HCT116 (cell line): Measurements from ENCODE around the gene EGFL7.

Experiments
- ELF1 ChIP-seq: IDR thresholded peaks from 2 replicates; pipeline ENCODE4 v1.6.1; 2012; ENCODE audit warnings: low read depth, borderline replicate concordance
- EZH2 ChIP-seq: fragments of 200-600 bp; sonication (generic); IDR thresholded peaks from 2 replicates; pipeline ENCODE4 v1.6.1; 2017; ENCODE audit warnings: antibody characterized with exemption, mixed run types
- EZH2phosphoT487 ChIP-seq: fragments of 200-600 bp; IDR thresholded peaks from 2 replicates; pipeline ENCODE4 v1.6.1; 2018; ENCODE audit warnings: antibody characterized with exemption, borderline replicate concordance
- POLR2A ChIP-seq: IDR thresholded peaks from 2 replicates; pipeline ENCODE4 v1.7.0; 2011; ENCODE audit warnings: borderline replicate concordance; ENCODE audit not compliant: insufficient read depth, insufficient read length; ENCODE audit errors: extremely low read depth
- POLR2AphosphoS5 ChIP-seq: IDR thresholded peaks from 2 replicates; pipeline ENCODE4 v1.6.1; 2011; ENCODE audit warnings: mild to moderate bottlenecking, low read depth, low read length, moderate library complexity
- RAD21 ChIP-seq: IDR thresholded peaks from 2 replicates; pipeline ENCODE4 v1.6.1; 2012; ENCODE audit warnings: low read depth, mild to moderate bottlenecking
- REST ChIP-seq: IDR thresholded peaks from 2 replicates; pipeline ENCODE4 v1.6.1; 2012; ENCODE audit warnings: low read depth
- YY1 ChIP-seq: IDR thresholded peaks from 2 replicates; pipeline ENCODE4 v1.6.1; 2011; ENCODE audit warnings: low read length, low read depth, moderate library complexity, mild to moderate bottlenecking; ENCODE audit not compliant: insufficient replicate concordance; ENCODE audit errors: extremely low read depth
- ZNF274 ChIP-seq: fragments of 200-500 bp; sonication (Bioruptor generic); IDR thresholded peaks from 2 replicates; pipeline ENCODE4 v1.6.1; 2014; ENCODE audit warnings: mild to moderate bottlenecking, low read depth, low read length, inconsistent platforms
- TF ChIP-seq, protein P1 (sequence below), 3 experiments: fragments of 200-600 bp in 1 of 3; sonication (generic) in 1 of 3; IDR thresholded peaks in 2 of 3; conservative IDR thresholded peaks in 1 of 3; 2 replicates each; pipeline ENCODE4 v1.5.1; 2012 to 2017; ENCODE audit warnings: low read depth in 2 of 3, low read length in 2 of 3, antibody characterized with exemption in 1 of 3, borderline replicate concordance in 1 of 3, control low read depth in 1 of 3, mild to moderate bottlenecking in 1 of 3, mixed read lengths in 1 of 3, mixed run types in 1 of 3, moderate library complexity in 1 of 3; ENCODE audit not compliant: insufficient read depth in 1 of 3
- TF ChIP-seq, protein P2 (sequence below): IDR thresholded peaks from 2 replicates; pipeline ENCODE4 v1.6.1; 2012

DNA sequence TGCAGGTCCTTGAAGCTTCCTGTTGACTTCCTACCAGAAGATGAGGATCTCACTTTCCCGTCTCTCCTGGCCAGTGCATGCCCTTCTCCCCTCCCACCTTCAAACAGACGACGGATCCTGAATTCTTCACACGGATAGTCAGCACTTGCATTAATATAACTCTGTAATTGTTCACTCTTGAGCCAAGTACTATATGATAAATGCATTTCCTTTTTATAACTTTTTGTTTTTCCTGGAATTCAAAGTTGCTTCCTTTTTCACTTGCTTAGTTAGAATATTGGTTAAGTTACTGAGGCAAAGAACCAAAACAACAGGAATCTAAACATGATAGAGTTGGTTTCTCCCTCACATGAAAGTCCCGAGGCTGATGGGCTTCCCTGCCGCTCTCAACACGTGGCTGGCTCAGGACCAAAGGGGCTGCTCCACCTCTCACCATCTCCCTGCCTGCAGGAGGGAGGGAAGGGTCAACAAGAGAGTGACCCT, 20.2 kb upstream of the EGFL7 start:
- TF ChIP-seq POLR2A (no peak), EZH2phosphoT487 (no peak), YY1 (no peak), ZNF274 (no peak), EZH2 (no peak), REST (no peak), RAD21 (no peak), ELF1 (no peak), POLR2AphosphoS5 (no peak)
- TF ChIP-seq, protein P1, sequence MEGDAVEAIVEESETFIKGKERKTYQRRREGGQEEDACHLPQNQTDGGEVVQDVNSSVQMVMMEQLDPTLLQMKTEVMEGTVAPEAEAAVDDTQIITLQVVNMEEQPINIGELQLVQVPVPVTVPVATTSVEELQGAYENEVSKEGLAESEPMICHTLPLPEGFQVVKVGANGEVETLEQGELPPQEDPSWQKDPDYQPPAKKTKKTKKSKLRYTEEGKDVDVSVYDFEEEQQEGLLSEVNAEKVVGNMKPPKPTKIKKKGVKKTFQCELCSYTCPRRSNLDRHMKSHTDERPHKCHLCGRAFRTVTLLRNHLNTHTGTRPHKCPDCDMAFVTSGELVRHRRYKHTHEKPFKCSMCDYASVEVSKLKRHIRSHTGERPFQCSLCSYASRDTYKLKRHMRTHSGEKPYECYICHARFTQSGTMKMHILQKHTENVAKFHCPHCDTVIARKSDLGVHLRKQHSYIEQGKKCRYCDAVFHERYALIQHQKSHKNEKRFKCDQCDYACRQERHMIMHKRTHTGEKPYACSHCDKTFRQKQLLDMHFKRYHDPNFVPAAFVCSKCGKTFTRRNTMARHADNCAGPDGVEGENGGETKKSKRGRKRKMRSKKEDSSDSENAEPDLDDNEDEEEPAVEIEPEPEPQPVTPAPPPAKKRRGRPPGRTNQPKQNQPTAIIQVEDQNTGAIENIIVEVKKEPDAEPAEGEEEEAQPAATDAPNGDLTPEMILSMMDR (IDR thresholded peaks at IDR 0.05 in 2 of 3, conservative IDR thresholded peaks at IDR 0.05 in 1 of 3; ENCODE audit: borderline replicate concordance in 1 of 3, insufficient read depth in 1 of 3, low read depth in 2 of 3, low read length in 2 of 3): no peak
- TF ChIP-seq, protein P2, sequence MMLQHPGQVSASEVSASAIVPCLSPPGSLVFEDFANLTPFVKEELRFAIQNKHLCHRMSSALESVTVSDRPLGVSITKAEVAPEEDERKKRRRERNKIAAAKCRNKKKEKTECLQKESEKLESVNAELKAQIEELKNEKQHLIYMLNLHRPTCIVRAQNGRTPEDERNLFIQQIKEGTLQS: no peak
